GM19452 (cell line): ENCODE results near the gene ZSWIM2.
"Not testable (repeated sequence)": the region's sequence is repeated elsewhere in the genome, so short reads cannot be mapped to it uniquely, and the experiment has no call there.

Source experiments
- ATAC-seq: cut with Tn5 transposase; IDR thresholded peaks from one replicate; pipeline ENCODE4 v1.9.1; 2021; ENCODE audit not compliant: unreplicated experiment

Gene ZSWIM2

DNA sequence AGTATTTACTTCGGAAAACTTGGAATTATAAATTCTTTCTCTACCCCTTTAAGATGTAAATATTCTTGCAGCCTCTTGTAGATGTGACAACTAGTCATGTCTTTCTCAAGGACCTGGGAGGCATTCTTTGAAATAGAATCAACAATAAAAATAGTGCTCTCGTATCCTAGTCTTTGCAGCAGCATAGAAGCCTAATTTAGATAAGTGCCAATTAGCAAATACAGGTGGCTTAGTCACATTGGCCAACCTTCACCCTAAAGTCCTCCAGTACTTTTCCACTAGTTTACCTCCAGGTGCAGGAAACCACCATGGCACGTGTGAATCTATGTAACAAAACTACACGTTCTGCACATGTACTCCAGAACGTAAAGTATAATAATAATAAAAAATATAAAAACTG is 3.5 kb upstream of the ZSWIM2 start:
- ATAC-seq, result no peak

DNA sequence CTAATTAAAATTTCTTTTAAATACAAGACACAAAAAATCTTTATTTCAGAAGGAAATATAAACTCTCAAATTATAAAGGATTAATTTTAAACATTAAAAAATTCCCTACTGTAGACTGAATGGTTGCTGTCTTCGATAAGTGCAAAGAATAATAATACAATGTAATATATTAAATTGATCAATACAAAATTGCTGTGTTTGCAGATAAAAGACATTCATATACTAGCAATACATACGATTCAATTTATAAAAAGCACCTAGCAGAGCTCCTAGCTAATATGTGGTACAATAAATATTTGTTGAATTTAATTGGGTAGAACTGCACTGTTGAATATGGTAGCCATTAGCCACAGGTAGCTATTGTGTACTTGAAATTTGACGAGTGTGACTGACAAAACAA is 6.6 kb downstream of the ZSWIM2 start:
- no peak for ATAC-seq

GRCh38 chr2:186841940-186842339 is 7.0 kb downstream of the ZSWIM2 start:
- ATAC-seq, result no peak

DNA sequence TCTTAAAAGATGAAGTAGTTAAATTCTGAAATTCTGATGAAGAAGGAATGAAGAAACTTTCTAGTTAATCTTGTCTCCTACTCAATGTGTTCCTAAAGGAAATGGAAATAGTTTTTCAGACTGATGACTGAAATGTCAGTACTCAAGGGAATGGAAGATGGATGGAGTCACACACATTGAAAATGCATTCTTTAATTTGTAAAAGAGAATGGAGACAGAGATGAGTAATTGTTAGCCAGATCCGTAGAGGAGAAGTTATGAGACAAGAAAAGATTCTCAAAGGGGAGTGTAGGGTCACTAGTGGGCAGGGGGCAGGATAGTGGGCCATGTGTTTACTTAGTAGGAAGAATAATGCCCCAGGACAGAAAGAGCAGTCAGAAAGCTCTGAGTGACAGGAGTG is 13.3 kb downstream of the ZSWIM2 start:
- ATAC-seq, result no peak

- ATAC-seq, result no peak
Observed at GRCh38 chr2:186827862-186828492, 21.0 kb downstream of the ZSWIM2 start.

DNA sequence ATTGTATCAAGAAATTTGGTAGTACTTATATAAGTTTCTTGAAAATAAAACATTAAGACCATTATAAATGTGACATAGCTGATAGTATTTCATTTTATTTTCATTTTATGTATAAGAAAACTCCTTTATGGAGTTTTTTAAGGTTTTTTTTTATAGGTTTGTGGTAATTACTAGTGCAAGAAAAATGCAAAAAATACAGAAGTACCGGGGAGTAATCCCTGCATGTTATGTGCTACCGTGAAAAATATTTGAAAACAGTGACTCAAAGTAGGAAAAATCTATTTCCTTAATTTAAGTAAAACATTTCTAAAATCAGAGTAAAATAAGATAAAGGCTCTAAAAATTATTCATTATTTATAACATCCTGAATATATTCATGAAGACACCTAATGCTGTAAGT is 21.6 kb downstream of the ZSWIM2 start:
- ATAC-seq, result no peak

DNA sequence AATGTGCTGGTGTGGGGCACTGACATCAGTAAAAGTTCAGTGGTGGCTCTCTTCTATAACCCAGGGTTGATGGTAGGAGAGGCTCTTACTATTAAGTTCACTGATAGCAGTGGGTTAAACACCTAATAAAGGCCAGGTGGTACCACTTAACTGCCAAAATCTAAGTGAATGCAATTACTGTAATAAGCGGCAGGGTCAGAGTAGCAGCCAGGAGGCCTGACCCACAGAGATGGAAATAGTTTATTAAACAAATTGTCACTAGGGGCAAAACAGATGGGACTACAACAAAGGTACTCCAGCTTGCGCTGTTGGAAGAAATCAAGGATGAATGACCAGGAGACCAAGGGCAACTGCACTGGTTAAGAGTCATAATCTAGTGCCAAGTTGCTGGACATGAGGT is 26.6 kb downstream of the ZSWIM2 start:
- no peak for ATAC-seq

- ATAC-seq, result no peak
Observed at GRCh38 chr2:186820303-186820702, 28.7 kb downstream of the ZSWIM2 start.

DNA sequence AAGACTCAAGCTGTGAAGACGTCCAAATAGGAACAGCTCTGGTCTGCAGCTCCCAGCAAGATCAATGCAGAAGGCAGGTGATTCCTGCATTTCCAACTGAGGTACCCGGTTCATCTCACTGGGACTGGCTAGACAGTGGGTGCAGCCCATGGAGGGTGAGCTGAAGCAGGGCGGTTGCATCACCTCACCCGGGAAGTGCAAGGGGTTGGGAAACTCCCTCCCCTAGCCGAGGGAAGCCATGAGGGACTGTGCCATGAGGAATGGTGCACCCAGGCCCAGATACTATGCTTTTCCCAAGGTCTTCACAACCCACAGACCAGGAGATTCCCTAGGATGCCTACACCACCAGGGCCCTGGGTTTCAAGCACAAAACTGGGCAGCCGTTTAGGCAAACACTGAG is 37.2 kb downstream of the ZSWIM2 start:
- not testable (repeated sequence) for ATAC-seq

DNA sequence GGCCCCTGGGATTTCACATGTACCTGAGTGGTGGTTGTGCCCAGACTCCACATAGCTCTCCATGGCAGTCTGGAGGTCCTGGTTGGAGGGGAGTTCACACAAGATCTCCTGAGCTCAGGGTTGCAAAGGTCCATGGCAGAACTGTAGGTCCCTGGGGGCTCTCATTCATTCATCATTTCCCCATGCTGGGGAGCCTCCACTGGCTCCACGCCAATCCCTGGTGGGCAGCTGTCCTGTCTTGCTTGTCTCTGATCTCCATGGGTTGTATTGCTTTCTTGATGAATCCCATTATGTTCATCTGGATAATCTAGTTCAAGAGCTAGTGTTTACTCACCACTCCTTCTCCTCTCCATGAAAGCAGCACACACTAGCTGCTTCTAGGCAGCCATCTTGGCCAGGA is 42.4 kb downstream of the ZSWIM2 start:
- no peak for ATAC-seq

DNA sequence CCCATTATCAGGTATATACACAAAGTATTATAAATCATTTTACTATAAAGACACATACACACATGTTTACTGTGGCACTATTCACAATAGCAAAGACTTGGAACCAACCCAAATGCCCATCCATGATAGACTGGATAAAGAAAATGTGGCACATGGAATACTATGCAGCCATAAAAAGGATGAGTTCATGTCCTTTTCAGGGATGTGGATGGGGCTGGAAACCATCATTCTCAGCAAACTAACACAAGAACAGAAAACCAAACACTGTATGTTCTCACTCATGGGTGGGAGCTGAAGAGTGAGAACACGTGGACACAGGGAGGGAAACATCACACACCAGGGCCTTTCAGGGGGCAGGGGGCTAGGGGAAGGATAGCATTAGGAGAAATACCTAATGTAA is 50.4 kb downstream of the ZSWIM2 start:
- not testable (repeated sequence) for ATAC-seq

DNA sequence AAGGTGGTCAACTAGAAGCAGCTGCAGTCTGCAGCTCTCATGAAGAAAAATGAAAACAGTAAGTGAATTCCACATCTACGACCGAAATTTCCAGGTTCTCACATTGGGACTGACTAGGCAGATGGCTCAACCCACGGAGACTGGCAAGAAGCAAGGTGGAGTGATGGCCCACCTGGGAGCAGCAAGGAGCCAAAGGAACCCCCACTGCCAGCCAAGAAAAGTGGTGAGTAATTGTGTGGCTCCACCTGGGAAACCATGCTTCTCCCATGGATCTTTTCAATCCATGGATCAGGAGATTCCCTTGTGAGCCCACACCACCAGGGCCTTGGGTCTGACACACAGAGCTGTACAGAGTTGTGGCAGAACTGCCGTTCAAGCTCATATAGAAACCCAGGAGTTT is 64.0 kb downstream of the ZSWIM2 start:
- ATAC-seq, result no peak

DNA sequence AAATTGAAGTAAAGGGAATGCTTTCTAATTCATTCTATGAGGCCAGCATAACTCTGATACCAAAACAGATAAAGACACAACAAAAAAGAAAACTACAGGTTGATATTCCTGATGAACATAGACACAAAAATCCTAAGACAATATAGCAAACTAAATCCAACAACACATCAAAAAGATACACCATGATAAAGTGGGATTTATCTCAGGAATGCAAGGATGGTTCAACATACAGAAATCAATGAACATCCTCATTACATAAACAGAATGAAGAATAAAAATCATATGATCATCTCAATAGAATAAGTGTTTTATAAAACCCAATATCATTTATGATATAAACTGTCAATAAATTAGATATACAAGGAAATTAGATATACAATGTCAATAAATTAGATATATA is 65.7 kb downstream of the ZSWIM2 start:
- no peak for ATAC-seq

DNA sequence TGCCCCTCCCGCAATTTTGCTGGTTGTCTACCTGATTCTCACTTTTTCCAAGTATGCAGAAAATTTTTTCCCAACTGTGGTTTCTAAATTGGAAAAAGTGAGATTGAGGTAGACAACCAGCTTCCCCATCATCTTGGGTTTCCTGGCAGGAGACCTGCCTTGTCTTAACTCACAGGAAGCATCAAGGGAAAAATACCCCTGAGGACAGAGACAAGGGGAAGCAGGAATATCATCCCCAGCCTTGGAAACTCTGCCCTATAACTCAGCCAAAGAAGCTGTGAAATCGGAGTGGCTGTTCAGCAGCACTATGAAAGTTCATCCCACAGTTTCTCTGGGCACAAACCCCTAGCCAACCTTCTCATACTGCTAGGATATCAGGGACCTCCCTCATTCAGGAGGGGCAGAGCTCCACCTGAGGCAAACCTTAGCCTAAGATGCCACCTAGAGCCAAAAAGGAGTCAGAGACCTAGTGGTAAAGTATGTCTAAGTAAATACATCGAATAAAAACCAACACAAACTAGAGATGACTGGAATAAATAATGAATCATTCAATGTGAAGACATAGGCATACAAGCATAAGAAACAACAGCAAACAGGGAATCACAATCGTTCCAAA is 68.2 kb downstream of the ZSWIM2 start:
- ATAC-seq, result no peak
